ENCODE measurements around the gene TADA3. TPM values are rescaled to one million over a fixed set of nuclear protein-coding genes. Genes with fewer than 3 reads are reported as not detected.

The TADA3 gene
- 55.0 and 65.0 TPM in 2 replicates for total RNA-seq

GRCh38 chr3:9792405-9793160 is at the start of gene TADA3, which contains the start of gene ARPC4:
Gene TADA3, minus strand, starts transcription at chr3:9792473. Its CDS starts 1,007 bp downstream, at chr3:9791466.
Gene ARPC4, plus strand, starts transcription at chr3:9793082. Its CDS starts 40 bp downstream, at chr3:9793122.

GRCh38 chr3:9809615-9810432 is 17.6 kb upstream of the TADA3 start, which contains the start of gene TTLL3:
Gene TTLL3, plus strand, starts transcription at chr3:9810262. Its CDS starts 400 bp downstream, at chr3:9810662.

GRCh38 chr3:9769426-9770275 is 22.6 kb downstream of the TADA3 start, which contains the start of gene CAMK1:
Gene CAMK1, minus strand, starts transcription at chr3:9769947. Its CDS starts 2,198 bp downstream, at chr3:9767749.

GRCh38 chr3:9749645-9750555 is 42.4 kb downstream of the TADA3 start, which contains the start of gene OGG1:
Gene OGG1, plus strand, starts transcription at chr3:9749952. Its CDS starts 335 bp downstream, at chr3:9750287.

GRCh38 chr3:9731206-9732079 is 60.8 kb downstream of the TADA3 start, which contains the start of gene BRPF1:
Gene BRPF1, plus strand, starts transcription at chr3:9731735. Its CDS starts 2,406 bp downstream, at chr3:9734141.

Other genes starting within 250 kb of the TADA3 start
- gene LHFPL4, start 238.7 kb downstream of the TADA3 start, total RNA-seq, result not detected in 2 replicates
- 19.6 and 21.4 TPM in 2 replicates for gene MTMR14, start 143.0 kb downstream of the TADA3 start, total RNA-seq
- not detected in 2 replicates for gene CPNE9, start 88.6 kb downstream of the TADA3 start, total RNA-seq
- 8.1 and 13.1 TPM in 2 replicates for gene BRPF1, start 60.7 kb downstream of the TADA3 start, total RNA-seq
- 16.2 and 17.4 TPM in 2 replicates for gene OGG1, start 42.5 kb downstream of the TADA3 start, total RNA-seq
- gene CAMK1, start 22.5 kb downstream of the TADA3 start, total RNA-seq, result 9.5 and 11.7 TPM in 2 replicates
- gene ARPC4, start 609 bp upstream of the TADA3 start, total RNA-seq, result 164 and 206 TPM in 2 replicates
- gene TTLL3, start 17.8 kb upstream of the TADA3 start, total RNA-seq, result 4.4 and 6.6 TPM in 2 replicates
- gene RPUSD3, start 51.5 kb upstream of the TADA3 start, total RNA-seq, result 56.1 and 64.1 TPM in 2 replicates
- not detected in 2 replicates for gene CIDEC, start 87.8 kb upstream of the TADA3 start, total RNA-seq
- gene JAGN1, start 98.1 kb upstream of the TADA3 start, total RNA-seq, result 33.5 and 51.9 TPM in 2 replicates
- 16.6 and 19.3 TPM in 2 replicates for gene IL17RE, start 110.4 kb upstream of the TADA3 start, total RNA-seq
- gene IL17RC, start 124.6 kb upstream of the TADA3 start, total RNA-seq, result 42.2 and 42.7 TPM in 2 replicates
- 17.4 and 25.5 TPM in 2 replicates for gene CRELD1, start 141.4 kb upstream of the TADA3 start, total RNA-seq
- gene PRRT3, start 159.9 kb upstream of the TADA3 start, total RNA-seq, result 2.0 TPM in 2 replicates
- gene EMC3, start 194.4 kb upstream of the TADA3 start, total RNA-seq, result 35.2 and 37.8 TPM in 2 replicates
- 20.7 and 32.1 TPM in 2 replicates for gene FANCD2, start 234.0 kb upstream of the TADA3 start, total RNA-seq

All from airway epithelial cell (primary cell).